8988T (cell line): ENCODE data around the gene RASSF3.
"Not testable (repeated sequence)": the region's sequence is repeated elsewhere in the genome, so short reads cannot be mapped to it uniquely, and the experiment has no call there.

Experiments
- DNase-seq: peaks from one replicate; pipeline ENCODE4 v3.0.0; 2011

The RASSF3 gene

DNA sequence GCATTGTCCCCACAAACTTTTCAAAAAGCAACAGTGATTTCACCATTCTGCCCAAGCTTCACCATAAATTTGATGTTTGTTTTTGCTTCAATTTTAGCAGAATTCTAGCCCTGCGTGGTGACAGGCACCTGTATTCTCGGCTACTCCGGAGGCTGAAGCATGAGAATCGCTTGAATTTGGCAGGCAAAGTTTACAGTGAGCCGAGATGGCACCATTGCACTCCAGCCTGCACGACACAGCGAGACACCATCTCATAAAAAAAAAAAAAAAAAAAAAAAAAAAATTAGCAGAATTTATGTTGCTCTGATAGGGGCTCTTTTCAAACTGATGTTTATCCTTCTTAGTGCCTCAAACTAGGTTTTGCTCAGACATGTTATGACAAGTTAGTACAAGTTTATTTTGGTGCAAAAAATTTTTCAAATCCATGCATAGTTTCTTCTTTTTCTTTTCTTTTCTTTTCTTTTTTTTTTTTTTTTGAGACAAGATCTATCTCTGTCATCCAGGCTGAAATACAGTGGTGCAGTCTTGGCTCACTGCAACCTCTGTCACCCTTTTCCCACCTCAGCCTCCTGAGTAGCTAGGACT lies 24.3 kb downstream of the RASSF3 start:
- DNase-seq: no peak

DNA sequence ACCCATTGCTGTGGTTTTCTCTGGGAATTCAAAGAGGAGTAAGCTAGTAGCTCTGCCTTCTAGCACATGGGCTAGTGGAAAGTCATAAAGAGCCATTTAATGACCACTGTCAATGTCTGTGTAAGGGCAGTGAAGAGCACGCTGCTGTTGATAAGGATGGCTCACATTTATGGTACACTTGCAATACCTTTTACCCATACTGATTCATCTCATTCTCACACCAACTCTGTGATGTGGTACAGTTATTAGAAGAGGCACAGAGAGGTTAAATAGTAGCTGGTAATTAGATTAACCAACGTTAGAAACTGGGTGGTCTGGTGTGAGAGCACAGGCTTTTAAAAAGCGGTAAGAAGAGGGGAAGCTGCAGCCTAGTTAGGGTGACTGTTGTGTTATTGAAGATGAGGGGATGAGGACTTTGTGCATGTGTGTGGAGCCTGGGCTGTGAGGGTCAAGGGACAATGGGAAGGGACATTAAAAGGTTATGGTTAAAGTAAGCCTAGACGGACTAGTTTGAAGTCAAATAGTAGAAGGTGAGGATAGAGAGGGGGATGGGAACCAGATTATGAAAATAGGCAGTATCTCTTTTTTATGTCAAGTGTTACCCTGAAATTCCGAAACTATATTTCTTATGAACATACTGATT lies 25.2 kb downstream of the RASSF3 start:
- DNase-seq: no peak

DNA sequence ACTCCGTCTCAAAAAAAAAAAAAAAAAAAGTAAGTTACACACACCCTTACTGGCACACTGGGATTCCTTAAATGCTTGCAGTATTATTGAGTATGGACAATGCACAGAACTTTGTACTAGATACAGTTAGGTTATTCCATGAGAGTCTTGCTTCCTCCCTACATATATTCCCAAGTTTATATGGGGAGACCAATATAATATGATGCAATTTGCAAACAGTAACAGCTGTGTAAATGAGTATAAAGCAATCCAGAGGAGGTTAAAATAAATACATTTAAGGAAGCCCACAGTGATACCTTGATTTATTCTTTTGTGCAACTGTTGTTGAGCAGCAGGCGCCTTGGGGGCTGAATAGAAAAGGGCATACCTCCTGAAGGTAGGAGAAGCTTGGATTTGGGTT lies 26.6 kb downstream of the RASSF3 start:
- DNase-seq: no peak

DNA sequence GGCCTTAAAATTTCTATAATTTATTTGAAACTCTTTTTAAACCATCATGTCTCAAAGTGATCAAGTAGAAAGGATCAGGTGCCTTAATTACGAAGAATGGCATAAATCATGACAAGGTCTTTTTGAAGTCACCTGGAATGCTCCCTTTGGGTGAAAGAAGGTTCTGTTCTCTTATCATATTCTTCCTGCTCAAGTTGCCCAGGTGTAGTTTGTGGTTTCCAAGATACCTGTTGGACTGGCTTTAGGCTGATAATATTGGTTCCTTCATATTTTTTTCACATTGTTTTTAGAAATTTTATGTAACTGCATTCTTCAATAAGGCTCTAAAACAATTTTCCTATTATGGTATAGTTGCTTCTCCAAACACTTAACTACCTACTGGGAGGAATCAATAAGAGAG lies 29.2 kb downstream of the RASSF3 start:
- DNase-seq: no peak

DNA sequence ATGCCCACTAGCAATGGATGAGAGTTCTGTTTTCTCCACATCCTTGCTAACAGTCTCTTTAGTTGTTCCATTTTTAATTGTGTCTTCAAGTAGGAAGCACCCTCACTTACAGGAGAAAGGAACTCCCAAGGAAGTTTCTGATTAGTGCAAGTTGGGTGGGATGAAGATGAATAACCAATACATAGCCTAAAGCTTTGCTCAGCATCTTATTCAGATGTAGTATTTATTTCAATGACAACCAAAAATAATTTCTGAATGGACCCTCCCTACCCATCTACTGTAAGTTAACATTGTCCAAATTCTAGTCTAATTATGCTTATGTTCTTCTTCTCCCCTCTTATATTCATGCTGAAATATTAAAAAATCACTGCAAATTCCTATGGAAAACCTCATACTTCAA lies 36.0 kb downstream of the RASSF3 start:
- no peak for DNase-seq

DNA sequence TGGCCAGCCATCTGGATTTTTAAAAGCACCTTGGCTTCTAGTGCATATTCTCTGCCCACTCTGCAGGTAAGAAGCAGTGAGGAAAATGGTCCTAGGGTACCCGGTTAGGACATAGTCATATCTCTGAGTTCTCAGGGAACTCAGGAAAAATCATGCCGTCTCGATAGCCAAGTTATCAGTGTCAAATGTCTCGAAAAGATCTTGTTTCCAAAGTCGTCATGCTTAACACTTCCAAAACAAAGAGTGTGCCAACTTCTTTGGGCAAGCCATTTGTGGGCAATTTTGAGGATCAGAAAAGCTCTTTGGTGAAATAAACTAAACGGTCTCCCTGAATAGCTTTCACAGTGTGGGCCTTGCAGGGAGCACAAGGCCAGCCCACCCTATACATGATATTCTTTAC lies 39.2 kb downstream of the RASSF3 start:
- DNase-seq: no peak

DNA sequence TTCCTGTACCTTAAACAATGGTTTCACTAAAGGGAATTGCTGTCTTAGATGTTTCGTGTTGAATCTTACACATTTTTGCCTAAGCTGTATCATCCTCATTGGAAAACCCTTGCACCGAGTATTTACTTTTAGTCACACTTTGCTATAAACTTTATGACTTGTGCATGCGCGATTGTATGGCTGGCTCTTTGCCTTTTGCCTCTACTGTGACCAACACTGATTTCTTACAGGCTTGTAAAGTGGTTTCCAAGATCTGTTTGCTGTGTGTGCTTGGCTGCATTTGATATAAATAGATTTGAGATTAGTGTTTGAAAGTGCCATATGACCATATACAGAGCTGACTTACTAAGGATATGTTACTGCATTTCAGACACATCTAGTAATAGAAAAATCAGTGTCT lies 40.5 kb downstream of the RASSF3 start:
- DNase-seq: no peak

DNA sequence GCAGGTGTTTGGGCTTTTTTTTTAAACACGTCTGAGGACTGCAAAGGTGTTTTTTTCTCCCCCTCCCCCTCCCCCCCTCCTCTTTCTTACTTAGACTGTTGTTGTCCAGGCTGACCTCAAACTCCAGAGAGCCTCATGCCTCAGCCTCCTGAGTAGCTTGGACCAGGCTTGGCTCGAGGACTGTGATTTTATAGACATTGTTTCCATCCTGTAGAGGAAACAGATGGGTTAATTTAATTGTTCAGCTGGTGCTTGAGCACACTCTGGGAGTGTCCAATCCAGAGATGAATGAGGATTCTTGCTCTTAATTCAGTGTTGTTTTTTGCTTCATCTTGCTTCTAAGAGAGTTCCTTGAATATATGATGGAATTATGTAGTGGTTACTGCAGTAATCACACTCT lies 42.1 kb downstream of the RASSF3 start:
- DNase-seq: no peak

DNA sequence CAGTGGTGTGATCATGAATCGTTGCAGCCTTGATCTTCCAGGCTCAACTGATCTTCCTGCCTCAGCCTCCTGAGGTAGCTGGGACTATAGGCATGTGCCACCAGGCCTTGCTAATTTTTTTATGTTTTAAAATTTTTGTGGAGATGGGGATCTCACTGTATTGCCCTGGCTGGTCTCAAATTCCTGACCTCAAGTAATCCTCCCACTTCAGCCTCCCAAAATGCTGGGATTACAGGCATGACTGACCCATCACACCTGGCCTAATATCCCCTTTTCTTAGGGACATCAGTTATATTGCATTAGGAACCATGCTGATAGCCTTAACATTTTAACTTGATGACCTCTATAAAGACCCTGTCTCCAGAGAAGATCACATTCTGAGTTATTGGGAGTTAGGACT lies 42.8 kb downstream of the RASSF3 start:
- DNase-seq: no peak

DNA sequence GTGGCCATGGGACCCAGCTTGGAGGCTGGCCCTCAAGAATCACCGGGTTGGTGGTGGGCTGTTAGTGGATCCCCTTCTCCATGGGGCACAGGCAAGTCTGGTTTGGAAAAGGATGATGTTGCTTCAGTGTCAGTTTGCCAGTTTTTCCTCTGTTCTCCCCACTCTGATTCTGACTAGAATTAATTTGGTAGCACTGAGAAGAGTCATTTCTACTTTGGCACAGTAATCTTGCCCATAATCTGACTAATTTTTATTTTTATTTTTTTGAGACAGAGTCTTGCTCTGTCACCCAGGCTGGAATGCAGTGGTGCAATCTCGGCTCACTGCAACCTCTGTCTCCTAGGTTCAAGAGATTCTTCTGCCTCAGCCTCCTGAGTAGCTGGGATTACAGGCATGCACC lies 43.6 kb downstream of the RASSF3 start:
- not testable (repeated sequence) for DNase-seq

DNA sequence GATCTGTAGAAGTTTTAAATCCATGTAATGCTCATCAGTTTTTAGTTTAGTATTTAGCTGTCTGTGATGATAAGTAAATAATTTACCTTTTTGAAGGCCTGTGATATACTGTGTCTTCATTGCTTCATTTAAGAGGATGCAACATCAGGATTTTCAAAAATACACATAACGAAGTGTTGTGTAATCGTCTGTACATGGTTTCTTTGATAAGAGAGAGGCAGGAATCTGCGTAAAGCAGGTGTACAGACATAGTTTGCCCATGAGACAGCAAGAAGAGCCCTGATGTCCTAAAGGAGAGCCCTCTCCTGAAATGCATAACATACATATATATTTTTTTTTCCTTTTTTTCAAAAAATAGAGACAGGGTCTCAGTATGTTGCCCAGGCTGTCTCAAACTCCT lies 44.8 kb downstream of the RASSF3 start:
- no peak for DNase-seq

DNA sequence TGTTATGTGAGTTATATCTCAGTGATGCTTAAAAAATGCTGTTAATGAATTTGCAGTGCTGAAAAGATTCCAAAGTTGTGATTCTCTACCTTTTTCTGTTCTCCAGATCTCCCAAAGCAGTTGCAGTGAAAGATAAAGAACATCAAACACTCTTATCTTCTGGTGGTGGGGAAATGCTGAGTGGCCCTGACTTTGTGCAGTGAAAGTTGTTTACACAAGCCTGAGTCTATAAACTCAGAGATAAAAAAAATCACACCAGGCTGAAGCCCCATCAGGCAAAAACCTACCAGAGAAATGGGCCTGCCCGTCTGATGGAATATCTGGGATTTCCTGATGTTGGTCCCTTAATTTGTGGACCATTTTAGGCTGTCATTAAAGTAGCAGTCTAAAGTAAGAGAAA lies 46.1 kb downstream of the RASSF3 start:
- DNase-seq: no peak

DNA sequence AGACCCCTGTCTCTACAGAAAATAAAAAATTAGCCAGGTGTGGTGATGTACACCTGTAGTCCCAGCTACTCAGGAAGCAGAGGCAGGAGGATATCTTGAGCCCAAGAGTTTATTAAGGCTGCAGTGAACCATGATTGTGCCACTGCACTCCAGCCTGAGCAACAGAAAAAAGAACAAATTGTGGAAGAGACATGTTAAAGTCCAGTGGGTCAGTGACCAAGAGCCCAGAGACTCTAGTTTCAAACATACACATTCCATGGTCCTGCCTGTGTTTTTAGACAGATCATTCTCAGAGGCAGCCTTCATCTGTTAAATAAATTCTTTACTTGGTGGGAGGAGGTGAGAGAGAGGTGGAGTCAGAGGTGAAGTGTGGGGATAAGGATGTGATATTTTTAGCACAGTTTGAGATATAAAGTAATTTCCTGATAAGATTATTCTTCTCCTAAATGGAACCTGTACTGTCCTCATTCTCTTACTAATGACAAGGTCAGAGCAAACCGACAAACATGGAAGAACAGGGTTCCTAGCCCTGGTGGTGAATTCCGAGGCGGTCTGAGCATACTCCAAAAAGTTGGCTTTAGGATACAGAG lies 48.7 kb downstream of the RASSF3 start:
- no peak for DNase-seq

DNA sequence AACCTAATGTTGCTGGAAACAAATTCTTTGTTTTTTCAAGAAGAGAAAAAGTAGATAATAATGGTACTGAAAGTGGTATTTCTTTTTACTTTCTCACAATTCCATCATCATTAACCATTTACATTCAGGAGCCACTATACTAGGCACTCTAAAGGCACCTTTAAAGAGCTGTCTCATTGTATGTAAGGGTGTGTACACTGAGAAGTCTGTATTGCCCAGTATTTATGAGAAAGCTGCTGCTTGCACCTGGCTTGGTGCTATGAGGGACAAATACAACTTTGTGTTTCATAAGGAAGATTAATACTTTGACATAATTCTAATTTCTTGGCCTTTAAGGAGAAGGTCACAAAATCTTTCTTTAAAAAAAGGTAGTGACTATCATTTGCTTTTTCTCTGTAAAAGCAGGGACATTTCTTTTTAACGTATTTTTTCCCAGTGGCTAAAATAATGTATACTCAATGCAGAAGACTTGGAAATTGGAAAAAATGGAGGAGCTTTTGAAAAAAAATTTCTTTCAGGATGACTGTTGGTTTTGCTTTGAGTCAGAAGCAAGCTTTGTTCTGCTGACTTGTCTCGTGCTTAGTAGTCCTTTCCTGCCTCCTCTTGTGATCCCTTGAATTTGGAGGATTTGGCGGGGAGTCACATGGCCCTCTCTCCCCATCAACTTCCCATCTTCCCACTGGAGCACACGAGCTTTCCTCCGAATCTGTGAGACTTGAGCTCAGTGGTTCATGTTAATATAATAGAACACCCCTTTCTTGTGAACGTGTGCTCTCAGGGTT lies 50.1 kb downstream of the RASSF3 start:
- no peak for DNase-seq

DNA sequence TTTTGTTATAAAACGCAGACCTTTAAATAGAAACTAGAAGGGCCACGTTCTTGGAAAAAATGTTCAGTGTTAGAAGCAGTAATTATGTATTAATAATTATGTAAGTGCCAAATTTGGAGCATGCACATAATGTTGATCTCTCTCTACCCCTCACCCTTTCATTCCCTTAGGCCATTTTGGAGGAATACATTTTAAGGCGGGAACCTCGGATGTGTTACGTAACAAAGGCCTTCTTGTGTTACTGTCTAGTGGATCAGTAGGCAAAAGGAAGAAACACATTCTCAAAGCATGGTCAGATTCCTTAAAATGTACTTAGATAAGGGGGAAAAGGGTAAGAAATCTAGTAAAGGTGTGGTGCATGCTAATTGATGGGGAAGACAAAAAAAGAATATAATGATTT lies 52.7 kb downstream of the RASSF3 start:
- DNase-seq: no peak

DNA sequence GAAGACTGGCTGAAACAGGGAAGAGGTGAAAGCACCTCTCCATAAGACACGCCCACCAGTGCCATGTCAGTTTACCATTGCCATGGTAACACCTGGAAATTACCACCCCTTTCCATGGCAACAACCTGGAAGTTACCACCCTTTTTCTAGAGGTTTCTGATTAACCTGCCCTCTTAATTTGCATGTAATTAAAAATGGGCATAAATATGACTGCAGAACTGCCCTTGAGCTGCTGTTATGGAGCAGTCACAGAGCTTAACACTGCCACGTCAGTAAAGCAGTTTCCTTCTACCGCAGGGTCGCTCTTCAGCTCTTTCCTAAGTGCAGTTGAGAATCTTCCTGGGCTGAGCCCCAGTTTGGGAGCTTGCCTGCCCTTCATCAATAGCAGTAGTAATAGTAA lies 55.2 kb downstream of the RASSF3 start:
- no peak for DNase-seq

DNA sequence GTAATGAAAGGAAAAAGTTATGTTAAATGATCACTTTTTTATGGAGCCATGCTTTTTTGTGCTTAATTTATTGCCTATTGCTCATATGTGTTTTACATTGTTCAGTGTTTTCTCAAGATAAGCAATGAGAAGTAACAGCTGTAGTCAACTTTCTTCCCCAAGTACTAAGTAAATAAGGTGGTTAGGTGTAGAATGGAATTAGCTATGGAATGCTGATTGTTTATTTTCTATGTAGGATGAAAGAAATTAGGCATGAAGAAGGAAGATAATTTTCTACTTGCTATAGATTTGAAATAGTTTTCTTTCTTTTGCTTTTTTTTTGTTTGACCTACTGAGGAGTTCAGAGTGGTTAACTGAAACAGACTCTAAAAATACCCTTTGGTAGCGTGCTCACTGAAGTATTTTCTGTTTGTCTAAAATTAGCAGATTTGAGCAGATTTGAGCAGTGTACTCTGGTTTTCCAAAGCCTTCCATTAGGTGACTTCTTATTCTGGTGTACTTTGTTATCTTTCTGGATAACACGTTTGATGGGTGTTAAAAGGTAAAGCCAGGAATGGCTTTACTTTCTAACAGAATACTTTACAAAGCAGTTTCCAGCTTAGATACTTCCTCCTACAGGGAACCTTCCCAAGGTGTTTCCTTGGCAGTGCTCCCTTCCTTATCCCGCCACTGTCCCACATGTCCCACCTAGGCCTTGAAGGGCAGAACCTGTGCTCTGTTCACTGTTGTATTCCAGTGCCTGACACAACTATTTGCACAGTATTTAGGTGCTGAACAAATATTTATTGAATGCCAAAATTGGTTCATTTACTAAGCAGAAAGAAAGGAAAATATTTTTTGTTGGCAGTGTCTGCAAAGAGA lies 56.0 kb downstream of the RASSF3 start:
- no peak for DNase-seq

DNA sequence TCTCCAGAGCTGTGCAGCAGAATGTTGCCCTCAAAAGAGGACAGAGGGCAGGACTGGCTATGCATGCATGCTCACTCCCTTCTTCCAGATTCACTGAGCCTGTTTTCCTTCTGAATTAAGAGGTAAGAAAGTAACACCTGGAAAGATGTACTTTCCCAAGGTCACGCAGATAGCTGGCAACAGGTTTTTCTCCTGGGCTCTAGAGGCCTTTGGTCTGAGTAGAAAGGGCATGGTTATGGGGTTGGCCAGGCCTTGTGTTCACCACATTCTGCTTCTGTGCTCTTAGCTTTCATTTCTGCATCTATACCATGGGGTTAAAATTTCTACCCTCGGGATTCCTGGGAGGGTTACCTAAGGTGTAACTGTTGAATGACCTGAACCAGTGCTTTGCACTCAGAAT lies 57.5 kb downstream of the RASSF3 start:
- DNase-seq: no peak

DNA sequence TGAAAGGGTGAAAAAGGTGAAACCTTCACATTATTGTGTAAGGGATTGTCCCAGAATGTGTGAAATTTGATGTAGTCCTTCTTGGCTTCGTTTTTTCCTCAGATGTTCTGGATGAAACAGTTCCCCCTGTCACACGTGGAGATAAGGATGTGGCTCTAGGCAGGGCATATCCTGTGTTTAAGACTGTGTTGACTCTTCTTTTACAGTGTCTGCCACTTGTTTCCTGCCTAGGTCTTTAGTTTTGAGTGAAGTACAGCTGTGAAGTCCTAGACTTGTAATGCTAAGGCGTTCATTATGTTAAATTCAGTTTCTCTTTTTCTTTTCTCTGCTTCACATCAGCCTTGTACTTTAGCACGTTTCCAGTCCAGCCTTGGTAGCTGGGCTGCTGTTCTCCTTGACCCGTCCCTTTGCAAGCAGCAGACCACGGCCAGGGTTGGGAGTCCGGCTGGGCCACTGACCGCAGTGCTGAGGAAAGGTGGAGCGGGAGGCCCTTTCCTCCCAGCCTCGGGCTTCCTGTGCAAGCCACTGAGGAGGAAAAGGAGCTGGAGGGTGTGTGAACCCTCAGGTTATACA lies 59.1 kb downstream of the RASSF3 start:
- no peak for DNase-seq

DNA sequence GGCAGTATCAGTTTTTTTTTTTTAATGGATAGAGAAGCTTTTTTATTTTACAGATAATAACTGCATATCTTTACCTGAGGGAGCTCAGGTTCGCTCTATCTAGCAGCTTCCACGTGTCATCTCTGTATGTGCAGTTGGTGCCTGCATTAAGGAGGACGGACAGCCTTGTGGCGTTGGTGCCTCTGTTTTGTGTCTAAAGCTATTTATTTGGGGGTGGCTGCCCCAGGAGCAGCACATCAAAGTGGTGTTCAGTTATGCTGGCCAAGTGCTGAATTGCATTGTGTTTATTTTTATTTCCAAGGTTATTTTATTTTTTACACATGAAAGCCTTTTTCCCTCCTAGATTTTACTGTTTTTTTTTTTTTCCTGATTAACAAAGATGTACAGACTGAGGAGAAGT lies 59.7 kb downstream of the RASSF3 start:
- no peak for DNase-seq

DNA sequence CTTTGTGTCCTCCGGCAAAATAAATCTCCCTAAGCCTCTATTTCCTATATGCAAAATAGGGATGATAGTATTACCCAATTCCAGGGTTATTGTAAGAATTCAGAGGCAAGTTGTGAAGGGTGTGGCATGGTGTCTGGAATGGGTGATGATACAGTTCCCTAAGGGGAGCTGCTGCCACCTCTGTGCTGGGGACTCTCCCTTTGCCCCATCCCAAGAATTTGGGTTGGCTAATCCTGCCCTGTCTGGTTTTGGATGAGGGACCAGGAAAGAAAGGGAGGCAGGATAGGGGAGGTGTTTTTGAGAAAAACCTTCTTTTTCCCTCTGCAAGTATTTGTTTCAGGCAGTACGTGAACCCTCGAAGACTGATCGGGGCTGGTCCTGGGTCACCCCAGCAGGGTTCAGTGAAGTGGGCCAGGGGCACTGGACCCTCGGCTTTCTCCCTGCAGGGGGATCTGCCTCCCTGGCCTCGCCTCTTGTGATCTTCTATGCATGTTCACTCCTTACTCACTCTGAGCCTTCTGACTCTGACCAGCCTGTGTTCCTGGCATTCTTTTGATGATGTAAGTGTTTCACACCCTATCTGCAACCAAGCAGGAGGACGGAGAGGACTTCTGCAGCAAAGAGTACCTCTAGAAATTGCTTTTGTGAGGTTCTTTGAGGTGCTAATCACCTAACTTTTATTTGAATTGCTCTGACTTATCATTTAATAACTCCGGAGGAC lies 60.8 kb downstream of the RASSF3 start:
- no peak for DNase-seq

DNA sequence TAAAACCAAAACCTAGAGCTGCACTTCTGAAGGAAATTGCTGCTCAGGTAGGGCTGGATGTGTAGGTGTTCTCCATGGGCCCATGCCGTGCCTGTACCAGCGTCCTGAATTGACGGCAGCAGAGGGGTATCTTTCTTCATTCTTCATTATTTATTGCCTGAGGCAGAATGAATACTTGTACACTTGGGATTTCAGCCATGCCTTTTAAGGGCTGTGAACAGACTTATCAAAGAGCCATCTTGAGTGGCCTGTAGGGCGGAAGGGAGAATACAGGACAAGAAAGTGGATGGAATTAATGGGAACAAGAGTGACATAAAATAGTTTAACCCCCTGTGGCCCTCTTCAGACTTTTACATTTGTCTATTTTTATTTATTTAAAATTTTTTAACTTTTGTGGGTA lies 61.4 kb downstream of the RASSF3 start:
- no peak for DNase-seq
